PC-9 (cell line): ENCODE measurements around the gene PWWP2B. TPM values are rescaled to one million over a fixed set of nuclear protein-coding genes. Genes with fewer than 3 reads are reported as not detected.
A peak's percentile ranks its signal among the peaks of the same experiment; 100 is the strongest.

Source experiments
- BruUV-seq: library from RNA; stranded (reverse); fragments of 400-500 nt; replicated peaks from 2 replicates; lab custom pipeline; 2021; lab: Mats Ljungman, UMichigan
- CTCF ChIA-PET: fragments of 300-600 bp; sonication (Branson Sonifier 250); formaldehyde crosslinking; loops from one replicate; lab custom pipeline; 2022; ENCODE audit warnings: antibody characterized with exemption; lab: Charles Lee
- POLR2A ChIA-PET: fragments of 300-600 bp; sonication (Branson Sonifier 250); formaldehyde crosslinking; loops from one replicate; lab custom pipeline; 2022; ENCODE audit warnings: antibody characterized with exemption; ENCODE audit not compliant: unreplicated experiment; lab: Charles Lee
- DNase-seq, 2 experiments: peaks; one replicate each; pipeline versions ENCODE4 v3.0.0 to v3.0.0-alpha.2; 2015 to 2022; ENCODE audit warnings: mixed read lengths in 1 of 2
- H2AFZ ChIP-seq: fragments of 200-600 bp; sonication (generic); 2 replicates; pipeline ENCODE4 v1.8.1; 2017; ENCODE audit warnings: antibody characterized with exemption
- H3F3A ChIP-seq: fragments of 200-600 bp; sonication (generic); 2 replicates; pipeline ENCODE4 v1.8.1; 2017; ENCODE audit warnings: antibody characterized with exemption, mild to moderate bottlenecking, low read depth; ENCODE audit not compliant: insufficient read depth
- H3K27ac ChIP-seq: fragments of 200-600 bp; sonication (generic); 2 replicates; pipeline ENCODE4 v1.6.1; 2016; ENCODE audit warnings: mixed run types
- H3K27me3 ChIP-seq: fragments of 200-600 bp; sonication (generic); 2 replicates; pipeline ENCODE4 v1.6.1; 2016; ENCODE audit warnings: low read depth, mixed run types; ENCODE audit not compliant: insufficient read depth
- H3K36me3 ChIP-seq: fragments of 200-600 bp; sonication (generic); 2 replicates; pipeline ENCODE4 v1.6.1; 2016; ENCODE audit warnings: low read depth, mixed run types
- H3K4me1 ChIP-seq: fragments of 200-600 bp; sonication (generic); replicated peaks from 2 replicates; pipeline ENCODE4 v1.6.1; 2016; ENCODE audit warnings: mixed run types; ENCODE audit not compliant: insufficient read depth
- H3K4me2 ChIP-seq: fragments of 200-600 bp; sonication (generic); 2 replicates; pipeline ENCODE4 v1.6.1; 2017; ENCODE audit warnings: mixed run types
- H3K4me3 ChIP-seq: fragments of 200-600 bp; sonication (generic); 2 replicates; pipeline ENCODE4 v1.6.1; 2016; ENCODE audit warnings: mixed run types
- H3K79me2 ChIP-seq: fragments of 200-600 bp; sonication (generic); 2 replicates; pipeline ENCODE4 v1.6.1; 2017; ENCODE audit warnings: low read depth, mixed run types
- H3K9me2 ChIP-seq: fragments of 200-600 bp; sonication (generic); 2 replicates; pipeline ENCODE4 v1.8.1; 2017; ENCODE audit warnings: mild to moderate bottlenecking; ENCODE audit not compliant: insufficient read depth
- H3K9me3 ChIP-seq: fragments of 200-600 bp; sonication (generic); 2 replicates; pipeline ENCODE4 v1.8.1; 2016; ENCODE audit warnings: low read depth; ENCODE audit not compliant: insufficient read depth
- H4K20me1 ChIP-seq: fragments of 200-600 bp; sonication (generic); 2 replicates; pipeline ENCODE4 v1.8.1; 2017; ENCODE audit not compliant: insufficient read depth
- EZH2 ChIP-seq: fragments of 200-600 bp; sonication (generic); IDR thresholded peaks from 2 replicates; pipeline ENCODE4 v1.8.0; 2017; ENCODE audit warnings: antibody characterized with exemption, low read depth
- intact Hi-C: fragments of 100-400 bp; cut with micrococcal nuclease; formaldehyde crosslinking; loops from one replicate; pipeline ENCODE4 v1.10.0; 2022; ENCODE audit not compliant: unreplicated experiment
- total RNA-seq: library from RNA; stranded (reverse); gene quantifications from 2 replicates; pipeline ENCODE4 v1.2.3, GENCODE V29; 2021
- TF ChIP-seq, protein P1 (sequence below): fragments of 200-600 bp; sonication (generic); conservative IDR thresholded peaks from 2 replicates; pipeline ENCODE4 v1.6.1; 2017; ENCODE audit warnings: mixed run types, antibody characterized with exemption, mild to moderate bottlenecking, moderate library complexity

Gene PWWP2B
- total RNA-seq, 1 experiment from 2014 or later, result 16.9 TPM

- intact Hi-C loops, result no loop called here
- Histone ChIP-seq H3K27me3 (no peaks in the 10 kb centered on the region), H3K9me2 (no peaks in the 10 kb centered on the region), H3K4me3 (no peak overlapping the region), H3K79me2 (0 out of 2 replicates have a peak, but pooled peaks cover 5% of the 10 kb centered on the region), H3K4me2 (no peak overlapping the region), H3F3A (peaks cover 13% of the 10 kb centered on the region; the same call in 1 of the 2 replicates), H3K9me3 (no peaks in the 10 kb centered on the region), H2AFZ (no peak overlapping the region), H4K20me1 (no peaks in the 10 kb centered on the region), H3K36me3 (no peaks in the 10 kb centered on the region), H3K4me1 (peaks cover 35% of the 10 kb centered on the region), H3K27ac (no peak overlapping the region)
- ChIA-PET CTCF (no interaction called here), POLR2A (interaction anchor here (0.6 kb wide), 1 partner anchor 24 kb away, joined by 7 read pairs; no protein-coding TSS in a partner anchor)
- no TSS peak for BruUV-seq
- TF ChIP-seq, protein P1, sequence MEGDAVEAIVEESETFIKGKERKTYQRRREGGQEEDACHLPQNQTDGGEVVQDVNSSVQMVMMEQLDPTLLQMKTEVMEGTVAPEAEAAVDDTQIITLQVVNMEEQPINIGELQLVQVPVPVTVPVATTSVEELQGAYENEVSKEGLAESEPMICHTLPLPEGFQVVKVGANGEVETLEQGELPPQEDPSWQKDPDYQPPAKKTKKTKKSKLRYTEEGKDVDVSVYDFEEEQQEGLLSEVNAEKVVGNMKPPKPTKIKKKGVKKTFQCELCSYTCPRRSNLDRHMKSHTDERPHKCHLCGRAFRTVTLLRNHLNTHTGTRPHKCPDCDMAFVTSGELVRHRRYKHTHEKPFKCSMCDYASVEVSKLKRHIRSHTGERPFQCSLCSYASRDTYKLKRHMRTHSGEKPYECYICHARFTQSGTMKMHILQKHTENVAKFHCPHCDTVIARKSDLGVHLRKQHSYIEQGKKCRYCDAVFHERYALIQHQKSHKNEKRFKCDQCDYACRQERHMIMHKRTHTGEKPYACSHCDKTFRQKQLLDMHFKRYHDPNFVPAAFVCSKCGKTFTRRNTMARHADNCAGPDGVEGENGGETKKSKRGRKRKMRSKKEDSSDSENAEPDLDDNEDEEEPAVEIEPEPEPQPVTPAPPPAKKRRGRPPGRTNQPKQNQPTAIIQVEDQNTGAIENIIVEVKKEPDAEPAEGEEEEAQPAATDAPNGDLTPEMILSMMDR, result no peak
- TF ChIP-seq EZH2, result no peak
- no peak for DNase-seq
These were observed 45.6 kb downstream of the PWWP2B start for GRCh38 chr10:132442636-132443035.

DNA sequence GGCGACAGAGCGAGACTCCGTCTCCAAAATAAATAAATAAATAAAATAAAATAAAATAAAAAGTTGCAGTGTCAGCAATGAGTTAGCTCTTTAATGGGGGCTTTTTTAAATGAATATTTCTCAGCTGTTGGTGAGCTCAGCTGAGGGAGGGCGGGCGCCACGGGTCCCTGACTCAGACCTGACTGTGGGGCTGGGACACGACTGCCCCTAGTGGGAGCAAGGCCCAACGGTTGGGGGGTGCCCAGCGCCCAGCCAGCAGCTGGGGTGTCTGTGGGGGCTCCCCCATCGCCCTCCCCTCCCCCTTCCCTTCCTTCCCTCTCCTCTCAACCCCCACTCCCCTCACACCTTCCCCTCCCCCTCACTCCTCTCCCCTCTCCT, 46.6 kb downstream of the PWWP2B start:
- BruUV-seq, result no TSS peak
- H3K4me2 ChIP-seq, result no peak overlapping the region
- ChIA-PET POLR2A (no interaction called here), CTCF (no interaction called here)
- H3K79me2 ChIP-seq, result 0 out of 2 replicates have a peak, but pooled peaks cover 5% of the 10 kb centered on the region
- no peaks in the 10 kb centered on the region for H4K20me1 ChIP-seq
- peaks cover 19% of the 10 kb centered on the region; the same call in 1 of the 2 replicates for H3F3A ChIP-seq
- no peak overlapping the region for H3K27ac ChIP-seq
- H3K9me2 ChIP-seq, result no peaks in the 10 kb centered on the region
- no peak for TF ChIP-seq EZH2
- TF ChIP-seq, protein P1, result peak; percentile 51
- no peak for DNase-seq
- H3K4me3 ChIP-seq, result no peak overlapping the region
- intact Hi-C loops, result no loop called here
- no peak overlapping the region for H2AFZ ChIP-seq
- H3K27me3 ChIP-seq, result no peaks in the 10 kb centered on the region
- H3K4me1 ChIP-seq, result peaks cover 42% of the 10 kb centered on the region
- no peaks in the 10 kb centered on the region for H3K36me3 ChIP-seq
- no peaks in the 10 kb centered on the region for H3K9me3 ChIP-seq

- TF ChIP-seq, protein P1, result no peak
- no peak for TF ChIP-seq EZH2
- no peaks in the 10 kb centered on the region for H3K27me3 ChIP-seq
- CTCF ChIA-PET, result no interaction called here
These were observed 47.2 kb downstream of the PWWP2B start for GRCh38 chr10:132443983-132444876.

More at GRCh38 chr10:132443983-132444876, 47.2 kb downstream of the PWWP2B start:
- Histone ChIP-seq H3K4me3 (no peak overlapping the region), H3K4me1 (peaks cover 42% of the 10 kb centered on the region), H3K9me3 (no peaks in the 10 kb centered on the region), H3K36me3 (no peaks in the 10 kb centered on the region), H4K20me1 (no peaks in the 10 kb centered on the region), H3K4me2 (peak overlapping the region; percentile 63; the same call in 1 of the 2 replicates), H2AFZ (no peak overlapping the region), H3K79me2 (0 out of 2 replicates have a peak, but pooled peaks cover 5% of the 10 kb centered on the region), H3K9me2 (no peaks in the 10 kb centered on the region), H3K27ac (no peak overlapping the region), H3F3A (peaks cover 19% of the 10 kb centered on the region; the same call in 1 of the 2 replicates)
- POLR2A ChIA-PET, result no interaction called here
- intact Hi-C loops, result no loop called here
- BruUV-seq, result no TSS peak
- no peak for DNase-seq
